Measurements from ENCODE around the gene RUSF1.
A peak's percentile ranks its signal among the peaks of the same experiment; 100 is the strongest.

Gene RUSF1

DNA sequence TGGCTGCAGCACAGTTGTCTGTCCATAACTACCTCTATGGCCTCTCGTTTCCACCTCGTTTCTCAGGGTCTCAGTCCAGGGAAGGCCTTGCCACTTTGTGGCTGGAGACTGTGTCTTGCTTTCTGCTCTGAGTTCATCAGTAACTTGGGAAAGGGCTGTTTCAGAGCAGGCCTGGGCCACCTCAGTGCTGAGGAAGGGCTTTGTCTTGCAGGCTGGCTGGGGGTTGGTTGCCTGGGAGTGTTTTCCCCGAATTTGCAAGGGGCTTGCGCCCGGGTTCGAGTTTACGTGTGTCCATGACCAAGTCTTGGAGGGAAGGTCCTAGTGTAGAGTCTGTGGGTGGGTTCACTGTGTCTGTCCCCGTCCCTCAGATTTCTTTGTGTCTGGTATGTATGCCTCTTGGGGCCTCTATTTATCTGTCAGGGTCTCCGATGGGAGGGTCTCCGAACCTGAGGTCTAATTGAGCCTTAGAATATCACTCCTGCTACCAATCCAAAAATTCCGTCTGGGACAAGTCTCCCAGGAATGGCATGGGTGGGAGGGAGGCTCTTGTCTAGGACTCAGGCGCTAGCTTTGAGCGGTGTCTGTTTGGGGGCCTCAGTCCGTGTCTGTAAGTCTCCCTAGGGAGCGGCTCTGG, 36.8 kb downstream of the RUSF1 start:
- FAIRE-seq = no peak
- no peak for DNase-seq (ENCODE audit: low spot score)

DNA sequence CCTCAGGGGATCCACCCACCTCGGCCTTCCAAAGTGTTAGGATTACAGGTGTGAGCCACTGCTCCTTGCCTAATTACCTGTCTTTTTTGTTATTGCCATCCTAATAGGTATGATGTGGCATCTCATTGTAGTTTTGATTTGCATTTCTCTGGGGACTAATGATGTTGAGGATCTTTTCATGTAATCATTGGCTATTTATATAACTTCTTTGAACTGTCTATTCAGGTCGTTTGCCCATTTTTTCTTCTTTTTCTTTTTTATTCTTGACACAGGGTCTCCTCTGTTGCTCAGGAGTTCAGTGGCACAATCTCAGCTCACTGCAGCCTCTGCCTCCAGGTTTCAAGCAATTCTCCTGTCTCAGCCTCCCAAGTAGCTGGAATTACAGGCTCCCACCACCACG, 37.6 kb downstream of the RUSF1 start:
- FAIRE-seq = no peak
- DNase-seq (ENCODE audit: low spot score) = no peak

DNA sequence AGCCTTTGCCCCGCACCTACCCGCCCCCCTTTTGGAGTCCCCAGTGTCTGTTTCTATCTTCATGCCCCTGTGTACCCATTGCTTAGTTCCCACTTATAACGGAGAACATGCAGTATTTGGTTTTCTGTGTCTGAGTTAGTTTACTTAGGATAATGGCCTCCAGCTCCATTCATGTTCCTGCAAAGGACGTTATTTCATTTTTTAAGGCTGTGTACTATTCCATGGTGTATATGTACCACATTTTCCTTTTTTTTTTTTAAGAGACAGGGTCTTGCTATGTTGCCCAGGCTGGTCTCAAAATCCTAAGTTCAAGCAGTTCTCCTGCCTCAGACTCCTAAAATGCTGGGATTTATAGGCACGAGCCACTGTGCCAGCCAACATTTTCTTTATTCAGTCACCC, 40.3 kb downstream of the RUSF1 start:
- DNase-seq (ENCODE audit: low spot score) (no peak), FAIRE-seq (no peak)

DNA sequence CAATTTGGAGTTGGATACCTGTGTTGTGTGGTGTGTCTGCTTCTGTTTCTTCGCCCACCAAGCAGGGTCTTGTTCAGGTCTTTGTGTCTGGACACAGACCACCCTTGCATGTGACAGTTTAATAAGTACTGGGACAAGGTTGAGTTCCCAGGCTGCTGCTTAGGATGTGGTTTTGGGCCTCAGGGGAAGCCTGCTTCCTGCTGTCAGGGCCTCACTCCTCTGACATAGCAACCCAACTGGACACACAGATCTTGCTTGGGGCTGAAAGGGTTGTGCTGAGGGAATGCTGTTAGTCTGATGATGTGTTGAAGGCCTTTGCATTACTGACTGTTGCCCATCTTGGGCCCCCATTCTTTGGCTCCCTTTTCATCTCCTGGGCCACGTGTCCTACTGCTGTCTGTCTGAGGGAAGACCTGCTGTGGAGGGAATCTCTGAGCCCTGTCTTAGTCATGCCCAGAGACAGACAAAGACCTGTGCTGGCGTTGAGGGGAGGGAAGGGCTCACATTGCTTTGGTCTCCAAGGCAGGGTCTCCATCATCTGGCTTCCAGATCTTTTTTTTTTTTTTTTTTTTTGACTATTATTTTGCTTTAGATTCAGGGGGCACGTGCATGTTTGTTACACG, 40.9 kb downstream of the RUSF1 start:
- DNase-seq (ENCODE audit: low spot score) = no peak
- FAIRE-seq = no peak

DNA sequence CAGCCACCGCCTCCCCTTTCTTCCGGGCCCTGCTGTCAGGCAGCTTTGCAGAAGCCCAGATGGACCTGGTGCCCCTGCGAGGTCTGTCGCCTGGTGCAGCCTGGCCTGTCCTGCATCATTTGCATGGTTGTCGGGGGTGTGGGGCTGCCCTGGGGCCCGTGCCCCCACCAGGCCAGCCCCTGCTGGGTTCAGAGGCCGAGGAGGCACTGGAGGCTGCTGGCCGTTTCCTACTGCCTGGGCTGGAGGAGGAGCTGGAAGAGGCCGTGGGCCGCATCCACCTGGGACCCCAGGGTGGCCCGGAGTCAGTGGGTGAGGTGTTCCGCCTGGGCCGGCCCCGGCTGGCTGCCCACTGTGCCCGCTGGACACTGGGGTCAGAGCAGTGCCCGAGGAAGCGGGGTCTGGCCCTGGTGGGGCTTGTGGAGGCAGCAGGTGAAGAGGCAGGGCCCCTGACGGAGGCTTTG, 41.8 kb downstream of the RUSF1 start:
- FAIRE-seq (no peak), DNase-seq (ENCODE audit: low spot score) (no peak)

DNA sequence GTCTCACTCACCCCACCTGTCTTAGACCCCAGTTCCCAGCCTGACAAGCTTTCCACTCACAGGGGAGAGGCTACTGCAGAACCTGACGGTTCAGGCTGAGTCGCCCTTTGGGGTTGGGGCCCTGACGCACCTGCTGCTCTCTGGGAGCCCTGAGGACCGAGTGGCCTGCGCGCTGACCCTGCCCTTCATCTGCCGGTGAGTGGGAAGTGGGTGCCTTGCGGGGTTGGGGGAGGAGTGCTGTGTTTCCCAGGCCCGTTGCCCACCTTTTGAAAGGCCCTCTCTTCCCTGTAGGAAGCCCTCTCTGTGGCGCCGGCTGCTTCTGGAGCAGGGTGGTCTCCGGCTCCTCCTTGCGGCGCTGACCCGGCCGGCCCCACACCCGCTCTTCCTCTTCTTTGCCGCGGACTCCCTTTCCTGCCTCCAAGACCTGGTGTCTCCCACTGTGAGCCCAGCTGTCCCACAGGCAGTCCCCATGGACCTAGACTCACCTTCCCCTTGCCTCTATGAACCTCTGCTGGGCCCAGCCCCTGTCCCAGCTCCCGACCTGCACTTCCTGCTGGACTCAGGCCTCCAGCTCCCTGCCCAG, 42.3 kb downstream of the RUSF1 start:
- no peak for DNase-seq (ENCODE audit: low spot score)
- no peak for FAIRE-seq

DNA sequence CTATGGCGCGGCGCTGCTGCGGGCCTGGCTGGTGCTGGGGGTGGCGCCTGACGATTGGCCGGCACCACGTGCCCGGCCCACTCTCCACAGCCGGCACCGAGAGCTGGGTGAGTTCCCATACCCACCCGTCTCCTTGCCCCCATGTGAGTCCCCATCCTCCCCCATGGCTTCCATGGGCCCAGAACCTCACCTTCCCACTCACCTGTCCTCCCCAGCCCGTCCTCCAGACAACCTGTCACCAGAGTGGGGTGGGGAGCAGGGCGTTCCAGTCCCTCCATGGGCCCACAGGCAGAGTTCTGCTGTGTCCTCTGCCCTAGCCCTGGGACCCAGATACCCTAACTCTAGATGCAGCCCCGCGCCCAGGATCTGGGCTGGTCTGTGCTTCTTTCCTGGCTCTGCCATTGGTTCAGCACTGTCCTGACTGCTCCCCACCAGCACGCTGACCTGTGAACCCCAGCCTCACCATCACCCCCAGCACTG, 43.4 kb downstream of the RUSF1 start:
- FAIRE-seq (no peak), DNase-seq (ENCODE audit: low spot score) (no peak)

DNA sequence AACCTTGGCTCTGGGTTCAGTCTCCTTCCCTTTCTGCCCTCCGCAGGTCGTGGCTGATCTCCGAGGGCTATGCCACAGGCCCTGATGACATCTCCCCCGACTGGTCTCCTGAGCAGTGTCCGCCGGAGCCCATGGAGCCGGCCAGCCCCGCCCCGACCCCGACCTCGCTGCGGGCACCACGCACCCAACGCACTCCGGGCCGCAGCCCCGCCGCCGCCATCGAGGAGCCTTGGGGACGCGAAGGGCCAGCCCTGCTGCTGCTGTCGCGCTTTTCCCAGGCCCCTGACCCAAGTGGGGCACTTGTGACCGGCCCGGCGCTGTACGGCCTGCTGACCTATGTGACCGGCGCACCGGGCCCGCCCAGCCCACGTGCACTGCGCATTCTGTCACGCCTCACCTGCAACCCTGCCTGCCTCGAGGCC, 43.8 kb downstream of the RUSF1 start:
- FAIRE-seq (no peak), DNase-seq (ENCODE audit: low spot score) (no peak)

DNA sequence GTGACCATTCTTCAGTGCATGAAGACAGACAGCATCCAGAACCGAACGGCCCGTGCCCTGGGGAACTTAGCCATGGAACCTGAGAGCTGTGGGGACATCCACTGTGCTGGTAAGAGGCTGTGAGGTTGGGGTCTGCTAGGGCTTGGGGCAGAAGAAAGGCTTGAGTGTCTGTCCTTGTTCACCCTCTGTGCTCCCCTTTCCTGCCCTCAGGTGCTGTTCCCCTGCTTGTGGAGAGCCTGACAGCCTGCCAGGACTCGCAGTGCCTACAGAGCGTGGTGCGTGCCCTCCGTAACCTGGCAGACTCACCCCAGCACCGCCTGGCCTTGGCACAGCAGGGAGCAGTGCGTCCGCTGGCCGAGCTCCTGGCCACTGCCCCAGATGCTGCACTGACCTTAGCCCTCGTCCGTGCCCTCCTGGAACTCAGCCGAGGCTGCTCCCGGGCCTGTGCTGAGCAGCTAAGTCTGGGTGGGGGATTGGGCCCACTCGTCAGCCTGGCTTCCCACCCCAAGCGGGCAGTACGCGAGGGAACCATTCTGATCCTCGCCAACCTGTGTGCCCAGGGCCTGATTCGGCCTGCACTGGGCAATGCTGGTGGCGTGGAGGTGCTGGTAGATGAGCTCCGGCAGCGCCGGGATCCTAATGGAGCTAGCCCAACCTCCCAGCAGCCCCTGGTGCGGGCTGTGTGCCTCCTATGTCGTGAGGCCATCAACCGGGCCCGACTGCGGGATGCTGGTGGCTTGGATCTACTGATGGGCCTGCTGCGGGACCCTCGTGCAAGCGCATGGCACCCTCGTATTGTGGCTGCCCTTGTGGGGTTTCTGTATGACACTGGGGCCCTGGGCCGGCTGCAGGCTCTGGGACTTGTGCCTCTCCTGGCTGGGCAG, 46.0 kb downstream of the RUSF1 start:
- no peak for DNase-seq (ENCODE audit: low spot score)
- FAIRE-seq = no peak

DNA sequence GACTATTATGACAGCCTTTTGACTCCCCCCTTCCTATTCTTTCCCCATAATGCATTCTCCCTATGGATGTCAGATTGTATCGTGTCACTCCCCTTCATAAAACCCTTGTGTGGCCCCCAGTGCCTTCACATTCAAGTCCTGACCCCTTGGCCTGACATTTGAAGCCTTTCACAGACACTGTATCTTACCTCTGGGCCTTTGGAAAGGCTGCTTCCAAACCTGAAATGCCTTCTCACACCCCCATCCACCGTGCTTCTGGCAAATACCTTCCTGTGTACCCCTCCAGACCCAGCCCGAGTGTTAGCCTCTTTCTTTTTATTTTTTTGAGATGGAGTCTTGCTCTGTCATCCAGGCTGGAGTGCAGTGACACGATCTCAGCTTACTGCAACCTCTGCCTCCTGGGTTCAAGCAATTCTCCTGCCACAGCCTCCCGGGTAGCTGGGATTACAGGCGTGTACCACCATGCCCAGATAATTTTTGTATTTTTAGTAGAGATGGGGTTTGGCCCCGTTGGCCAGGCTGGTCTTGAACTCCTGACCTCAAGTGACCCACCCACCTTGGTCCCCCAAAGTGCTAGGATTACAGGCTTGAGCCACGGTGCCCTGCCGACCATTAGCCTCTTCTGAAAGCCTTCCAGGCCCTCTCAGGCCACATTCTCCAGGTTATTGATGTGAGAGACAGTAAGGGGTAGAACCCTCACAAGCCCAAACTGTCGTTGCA, 46.8 kb downstream of the RUSF1 start:
- no peak for DNase-seq (ENCODE audit: low spot score)
- no peak for FAIRE-seq

DNA sequence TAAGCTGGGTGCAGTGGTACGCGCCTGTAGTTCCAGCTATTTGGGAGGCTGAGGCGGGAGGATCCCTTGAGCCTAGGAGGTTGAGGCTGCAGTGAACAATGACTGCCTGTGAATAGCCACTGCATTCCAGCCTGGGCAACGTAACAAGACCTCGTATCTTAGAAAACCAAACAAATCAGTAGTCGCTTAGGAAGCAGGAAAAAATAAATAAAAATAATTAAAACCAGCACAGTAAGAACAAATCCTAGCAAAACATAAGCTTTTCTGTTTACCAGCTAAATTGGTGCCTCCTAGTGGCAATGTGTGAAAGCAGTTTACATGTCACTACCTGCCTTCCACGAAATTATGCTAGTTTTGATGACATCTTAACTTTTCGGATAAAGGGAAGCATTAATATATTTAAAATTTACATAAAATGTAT, 47.6 kb downstream of the RUSF1 start:
- DNase-seq (ENCODE audit: low spot score) (no peak), FAIRE-seq (no peak)

DNA sequence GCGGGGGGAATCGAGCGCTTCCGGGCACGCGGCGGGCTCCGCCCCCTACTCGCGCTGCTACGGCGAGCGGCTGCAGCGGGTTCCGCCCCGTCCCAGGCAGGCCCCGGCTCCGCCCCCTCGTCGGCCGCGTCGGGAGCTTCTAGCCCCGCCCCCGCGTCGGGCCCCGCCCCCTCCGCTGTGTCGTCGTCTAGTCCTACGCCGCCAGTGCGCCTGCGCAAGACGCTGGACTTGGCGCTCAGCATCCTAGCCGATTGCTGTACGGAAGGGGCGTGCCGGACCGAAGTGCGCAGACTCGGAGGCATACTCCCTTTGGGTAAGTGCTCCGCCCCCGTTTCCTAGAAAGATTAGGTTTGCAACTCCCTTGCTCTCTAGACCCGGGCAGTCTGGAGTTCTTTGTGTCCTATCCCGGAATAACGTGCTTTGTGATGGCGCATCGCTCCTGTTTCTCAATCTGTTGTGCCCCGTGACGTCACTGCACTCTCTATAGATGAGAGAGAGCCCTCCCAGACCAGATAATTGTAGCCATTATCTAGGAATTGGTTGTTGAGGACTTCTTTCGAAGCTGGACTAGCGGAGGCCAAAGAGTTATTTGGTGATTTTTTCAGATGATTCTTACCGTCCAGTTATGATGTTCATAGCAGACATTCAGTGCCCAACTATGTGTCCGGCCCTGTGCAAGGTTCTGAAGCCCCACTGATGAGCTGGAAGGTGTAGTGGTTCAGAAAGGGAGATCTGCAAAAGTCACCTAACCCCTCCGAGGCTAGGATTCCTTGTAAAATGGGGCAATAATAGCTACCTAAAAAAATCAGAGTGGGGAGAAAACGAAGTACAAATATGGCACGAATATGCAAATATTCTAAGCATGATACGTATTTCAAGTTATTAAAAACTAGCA, 48.3 kb downstream of the RUSF1 start:
- FAIRE-seq (peak; percentile 46), DNase-seq (ENCODE audit: low spot score) (peak; percentile 98)

DNA sequence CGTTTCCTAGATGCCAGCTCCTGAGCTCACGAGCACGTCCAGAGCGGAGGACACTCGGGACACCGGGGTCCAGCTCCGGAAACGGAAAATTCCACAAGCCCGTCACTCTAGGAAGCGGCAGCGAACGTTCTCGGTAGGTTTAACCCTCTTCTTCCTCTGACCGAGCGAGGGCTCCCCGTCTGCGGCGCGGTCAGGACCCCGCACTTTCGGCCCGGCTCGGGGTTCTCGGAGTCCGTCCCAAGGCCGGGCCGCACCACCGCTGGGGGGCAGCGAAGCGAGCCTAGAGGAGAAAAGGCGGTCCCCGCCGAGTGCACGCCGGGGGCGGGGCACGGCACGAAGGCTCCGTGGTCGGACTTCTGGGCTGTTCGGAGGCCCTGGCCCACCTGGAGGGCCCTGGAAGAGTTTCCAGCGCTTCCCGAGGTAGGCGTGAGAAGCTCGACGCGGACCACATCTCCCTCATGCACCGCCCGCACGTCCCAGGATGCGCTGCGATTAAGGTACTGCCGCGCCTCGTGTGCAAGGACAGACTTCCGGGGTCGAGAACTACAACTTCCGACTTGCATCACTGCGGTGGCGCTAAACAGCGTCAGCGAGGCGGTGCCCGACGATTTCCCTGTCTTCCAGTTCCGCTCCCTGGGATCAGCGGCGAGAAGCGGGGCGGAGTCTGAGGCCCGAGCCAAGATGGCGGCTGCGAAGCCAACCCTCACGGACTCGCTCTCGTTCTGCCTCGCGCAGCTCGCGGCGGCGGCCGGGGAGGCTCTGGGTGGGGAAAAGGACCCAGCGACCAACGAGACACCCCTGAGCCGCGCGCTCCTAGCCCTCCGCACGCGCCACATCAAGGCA, 49.1 kb downstream of the RUSF1 start, which contains the start of gene ARMC5:
TSS of gene ARMC5 (plus strand) at position 658 of the 843 bp plus-strand sequence. CDS start at position 682, 24 bp downstream.
- DNase-seq (ENCODE audit: low spot score) = peak; percentile 95
- no peak for FAIRE-seq

DNA sequence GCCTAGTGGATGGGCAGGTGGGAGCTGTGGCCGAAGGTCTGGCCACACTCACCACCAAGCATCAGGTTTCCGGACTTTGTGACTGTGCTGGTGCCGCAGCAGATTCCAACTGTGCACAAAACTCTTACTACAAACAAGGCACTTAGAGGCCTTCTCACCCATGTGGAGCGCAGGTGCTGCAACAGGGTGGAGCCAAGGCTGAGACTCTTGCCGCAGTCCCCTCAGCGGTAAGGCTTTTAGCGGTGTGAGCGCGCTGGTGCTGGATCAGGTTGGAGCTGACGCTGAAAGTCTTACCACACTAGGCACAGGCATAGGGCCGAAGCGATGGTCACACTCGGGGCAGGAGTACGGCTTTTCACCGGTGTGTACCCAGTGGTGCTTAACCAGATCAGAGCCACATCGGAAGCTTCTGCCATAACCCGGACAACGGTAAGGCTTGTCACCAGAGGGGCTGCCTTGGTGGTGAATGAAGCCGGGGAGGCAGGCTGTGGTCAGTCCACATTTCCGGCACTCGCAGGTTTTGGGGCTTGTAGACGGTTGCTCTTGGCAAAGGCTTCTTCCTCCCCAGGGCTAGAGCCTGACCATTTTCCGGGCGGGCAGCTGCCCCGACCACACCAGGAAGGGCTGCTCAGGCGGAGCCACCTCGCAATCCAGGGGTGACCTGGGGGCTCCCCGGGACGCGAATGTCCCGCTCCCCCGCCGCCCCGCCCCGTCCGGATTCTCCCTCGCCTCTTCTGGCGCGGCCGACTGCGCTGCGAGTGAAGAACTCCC, 49.9 kb downstream of the RUSF1 start:
- DNase-seq (ENCODE audit: low spot score) (no peak), FAIRE-seq (no peak)

DNA sequence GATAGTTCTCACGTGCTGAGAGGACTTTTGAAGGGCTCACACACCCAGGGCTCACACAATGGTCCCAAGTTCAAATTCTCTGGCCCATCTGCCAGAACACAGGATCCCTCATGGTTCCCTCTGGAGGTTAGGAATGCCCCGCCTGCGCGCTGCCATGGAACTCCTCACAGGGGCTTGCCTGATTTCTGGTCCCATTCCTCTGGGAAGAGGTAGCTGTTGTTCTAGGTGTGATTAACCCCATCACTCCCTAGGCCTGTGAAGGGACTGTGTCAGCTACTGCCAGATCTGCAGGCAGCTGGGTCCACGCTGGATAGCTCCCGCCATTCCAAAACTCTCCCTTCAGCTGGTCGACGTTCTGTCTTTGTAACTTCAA, 51.2 kb downstream of the RUSF1 start:
- FAIRE-seq (no peak), DNase-seq (ENCODE audit: low spot score) (no peak)

DNA sequence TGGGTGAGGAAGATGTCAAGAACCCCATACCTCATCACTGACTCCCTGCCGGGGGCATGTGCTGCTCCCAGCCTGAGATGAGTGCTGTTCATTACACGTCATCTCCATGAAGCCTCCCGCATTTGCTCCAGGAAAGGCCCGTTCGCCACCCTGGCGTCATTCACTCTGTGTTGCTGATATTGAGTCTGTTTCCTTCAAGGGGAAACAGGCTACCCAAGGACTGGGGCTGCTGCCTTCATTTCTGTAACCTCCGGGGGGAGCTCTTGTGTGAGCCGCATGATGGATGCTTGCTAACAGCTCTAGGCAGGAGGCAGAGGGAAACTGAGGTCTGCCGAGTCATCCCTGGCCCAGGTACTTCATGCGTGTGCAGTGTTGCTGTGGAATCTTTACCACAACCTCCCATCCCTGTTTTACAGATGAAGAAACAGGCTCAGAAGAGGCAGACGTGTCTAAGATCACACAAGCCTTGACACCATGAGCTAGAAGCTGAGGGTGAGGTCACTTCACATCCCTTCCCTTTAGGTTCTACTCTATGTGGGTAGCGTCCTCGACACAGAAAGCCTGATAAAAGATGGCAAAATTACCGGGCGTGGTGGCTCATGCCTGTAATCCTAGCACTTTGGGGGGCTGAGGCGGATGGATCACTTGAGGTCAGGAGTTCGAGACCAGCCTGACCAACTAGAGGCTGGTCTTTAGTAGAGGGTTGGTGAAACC, 52.4 kb downstream of the RUSF1 start:
- FAIRE-seq = no peak
- no peak for DNase-seq (ENCODE audit: low spot score)

All from RCC 7860 (cell line).